Uterus (tissue), 4 donors: ENCODE data around the gene TNPO2. TPM values are rescaled to one million over a fixed set of nuclear protein-coding genes. Genes with fewer than 3 reads are reported as not detected.

Experiments used
- DNase-seq, 2 donors: peaks; one replicate each; pipeline ENCODE4 v3.0.0-alpha.2; 2019 to 2020
- H3K27ac ChIP-seq, 2 donors: fragments of 200-600 bp; sonication (generic); 1 replicate in 1 of 2; 2 replicates in 1 of 2; pipeline ENCODE4 v1.5.1; 2016 to 2018
- H3K27me3 ChIP-seq, 2 donors: fragments of 200-600 bp; sonication (generic); one replicate each; pipeline ENCODE4 v1.5.1; 2018 to 2019; ENCODE audit warnings: control low read depth in 1 of 2
- H3K36me3 ChIP-seq, 2 donors: fragments of 200-600 bp; sonication (generic); one replicate each; pipeline ENCODE4 v1.5.1; 2019; ENCODE audit warnings: control low read depth in 1 of 2
- H3K4me1 ChIP-seq, 2 donors: fragments of 200-600 bp; sonication (generic); one replicate each; pipeline ENCODE4 v1.5.1; 2018 to 2019; ENCODE audit warnings: control low read depth in 1 of 2
- H3K4me3 ChIP-seq, 2 donors: fragments of 200-600 bp; sonication (generic); 1 replicate in 1 of 2; 2 replicates in 1 of 2; pipeline ENCODE4 v1.5.1; 2018 to 2019; ENCODE audit warnings: mild to moderate bottlenecking in 1 of 2
- H3K9me3 ChIP-seq, 2 donors: fragments of 200-600 bp; sonication (generic); one replicate each; pipeline ENCODE4 v1.5.1; 2019; ENCODE audit warnings: control low read depth in 1 of 2
- POLR2A ChIP-seq, 2 donors: fragments of 450-650 bp; IDR thresholded peaks; one replicate each; pipeline ENCODE4 v1.6.1; 2016; ENCODE audit warnings: antibody characterized with exemption in 2 of 2, mild to moderate bottlenecking in 1 of 2, moderate library complexity in 1 of 2
- intact Hi-C: fragments of 100-400 bp; cut with DNase I; formaldehyde crosslinking; loops from one replicate; pipeline ENCODE4 v1.15.1; 2023; ENCODE audit warnings: low total_unique reads
- small RNA-seq: library from RNA; depleted of rRNA; stranded (forward); fragments of <200 nt; gene quantifications from one replicate; pipeline ENCODE3, GENCODE V24; 2016
- total RNA-seq, 4 donors: library from RNA; depleted of rRNA in 3 of 4; stranded (reverse); fragments of >200 nt in 3 of 4; gene quantifications; one replicate each; pipeline versions ENCODE4 v1.1.0 to v1.2.4, GENCODE V29; 2014 to 2023
- TF ChIP-seq, protein P1 (sequence below), 4 experiments: fragments of 200-600 bp in 2 of 4; fragments of 450-650 bp in 2 of 4; sonication (generic) in 2 of 4; IDR thresholded peaks; one replicate each; pipeline ENCODE4 v1.5.1; 2016 to 2019; ENCODE audit warnings: antibody characterized with exemption in 4 of 4, mild to moderate bottlenecking in 2 of 4, moderate library complexity in 1 of 4
- donor health status: DM: yes; HTN: yes; CAD: no.

The TNPO2 gene
- total RNA-seq, 4 donors from 2014 or later = 29.7 to 92.9 (median 71.2) TPM

DNA sequence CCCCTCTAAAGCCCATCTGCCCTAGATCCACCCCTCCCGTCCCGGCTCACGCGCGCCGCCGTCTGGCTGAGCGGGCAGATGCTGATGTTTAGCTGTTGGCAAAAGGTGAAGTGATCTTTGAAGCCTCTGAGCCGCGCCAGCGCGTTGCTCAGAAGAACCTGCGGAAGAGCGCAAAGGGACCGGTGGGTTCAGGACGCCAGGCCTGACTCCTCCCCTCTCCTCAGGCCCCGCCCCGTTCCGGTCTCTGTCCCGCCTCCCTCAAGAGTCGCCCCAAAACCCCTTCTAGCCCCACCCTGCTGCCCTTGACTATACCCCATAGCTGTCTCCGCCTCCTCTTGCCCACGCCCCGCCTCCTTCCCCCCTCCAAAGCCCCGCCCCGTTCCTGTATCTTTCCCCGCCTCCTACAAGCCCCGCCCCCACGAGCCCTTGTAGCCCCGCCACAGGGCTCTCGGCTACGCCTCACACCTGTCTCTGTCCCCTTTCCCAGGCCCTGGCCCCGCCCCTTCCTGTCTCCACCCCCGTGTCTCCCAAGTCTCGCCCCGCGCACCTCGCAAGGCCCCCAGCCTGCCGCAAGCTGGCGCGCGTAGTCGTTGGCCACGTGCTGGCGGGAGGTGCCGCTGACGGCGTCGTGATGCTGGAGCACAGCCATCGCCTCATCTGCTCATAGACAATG lies 66.7 kb downstream of the TNPO2 start:
- TF ChIP-seq POLR2A (IDR thresholded peaks at IDR 0.05) = no peak
- TF ChIP-seq, protein P1, sequence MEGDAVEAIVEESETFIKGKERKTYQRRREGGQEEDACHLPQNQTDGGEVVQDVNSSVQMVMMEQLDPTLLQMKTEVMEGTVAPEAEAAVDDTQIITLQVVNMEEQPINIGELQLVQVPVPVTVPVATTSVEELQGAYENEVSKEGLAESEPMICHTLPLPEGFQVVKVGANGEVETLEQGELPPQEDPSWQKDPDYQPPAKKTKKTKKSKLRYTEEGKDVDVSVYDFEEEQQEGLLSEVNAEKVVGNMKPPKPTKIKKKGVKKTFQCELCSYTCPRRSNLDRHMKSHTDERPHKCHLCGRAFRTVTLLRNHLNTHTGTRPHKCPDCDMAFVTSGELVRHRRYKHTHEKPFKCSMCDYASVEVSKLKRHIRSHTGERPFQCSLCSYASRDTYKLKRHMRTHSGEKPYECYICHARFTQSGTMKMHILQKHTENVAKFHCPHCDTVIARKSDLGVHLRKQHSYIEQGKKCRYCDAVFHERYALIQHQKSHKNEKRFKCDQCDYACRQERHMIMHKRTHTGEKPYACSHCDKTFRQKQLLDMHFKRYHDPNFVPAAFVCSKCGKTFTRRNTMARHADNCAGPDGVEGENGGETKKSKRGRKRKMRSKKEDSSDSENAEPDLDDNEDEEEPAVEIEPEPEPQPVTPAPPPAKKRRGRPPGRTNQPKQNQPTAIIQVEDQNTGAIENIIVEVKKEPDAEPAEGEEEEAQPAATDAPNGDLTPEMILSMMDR (IDR thresholded peaks at IDR 0.05) = no peak
- no peak overlapping the region for H3K4me3 ChIP-seq
- no peak overlapping the region for H3K27ac ChIP-seq
- H3K36me3 ChIP-seq = no peaks in the 10 kb centered on the region
- DNase-seq = no peak
- no peaks in the 10 kb centered on the region for H3K9me3 ChIP-seq
- no peaks in the 10 kb centered on the region for H3K27me3 ChIP-seq
- intact Hi-C loops = no loop called here
- H3K4me1 ChIP-seq = no peaks in the 10 kb centered on the region

DNA sequence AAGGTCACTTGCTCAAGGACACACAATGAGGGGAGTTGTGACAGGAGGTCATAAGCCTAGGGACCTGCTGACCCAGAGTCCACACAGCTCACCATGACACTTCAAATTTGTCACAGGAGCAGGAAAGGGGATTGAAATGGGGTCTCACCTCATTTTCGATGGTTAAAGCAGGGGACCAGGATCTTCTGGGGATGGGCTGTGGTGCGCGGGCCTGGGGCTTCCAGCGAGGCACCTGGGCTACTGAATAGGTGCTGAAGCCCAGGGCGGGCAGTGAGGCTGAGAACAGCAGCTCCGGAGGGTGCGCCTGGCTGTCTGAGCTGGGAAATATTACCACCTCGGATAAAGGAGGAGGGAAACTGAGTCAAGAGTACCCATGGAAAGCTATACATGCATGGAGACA lies 68.2 kb downstream of the TNPO2 start:
- intact Hi-C loops = no loop called here

DNA sequence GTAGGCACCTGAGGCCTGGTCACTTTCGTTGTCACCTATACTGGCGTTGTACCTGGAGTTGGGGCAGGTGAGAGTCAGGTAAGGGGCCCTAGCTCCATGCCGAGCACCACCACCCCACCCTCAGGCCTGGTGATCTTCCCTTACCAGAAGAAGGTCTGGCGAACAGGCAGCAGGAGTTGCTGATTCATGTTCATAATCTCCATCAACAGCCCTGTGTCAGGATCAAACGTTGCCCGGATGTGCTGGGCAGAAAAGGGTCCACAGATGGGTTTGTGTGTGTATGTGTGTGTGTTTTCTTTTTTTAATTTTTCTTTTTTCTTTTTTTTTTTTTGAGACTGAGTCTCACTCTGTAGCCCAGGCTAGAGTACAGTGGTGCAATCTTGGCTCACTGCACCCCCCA lies 71.5 kb downstream of the TNPO2 start:
- Histone ChIP-seq H3K4me1 (peaks cover 0 to 9% of the 10 kb centered on the region in 2 donors), H3K27ac (no peak overlapping the region), H3K9me3 (no peaks in the 10 kb centered on the region), H3K4me3 (no peak overlapping the region), H3K36me3 (no peaks in the 10 kb centered on the region), H3K27me3 (no peaks in the 10 kb centered on the region)
- no peak for DNase-seq
- no peak for TF ChIP-seq POLR2A (IDR thresholded peaks at IDR 0.05)
- TF ChIP-seq, protein P1 (IDR thresholded peaks at IDR 0.05) = no peak
- intact Hi-C loops = no loop called here

More for the DNA sequence above, 68.2 kb downstream of the TNPO2 start:
- no peak for TF ChIP-seq POLR2A (IDR thresholded peaks at IDR 0.05)
- TF ChIP-seq, protein P1 (IDR thresholded peaks at IDR 0.05) = no peak
- H3K27me3 ChIP-seq = no peaks in the 10 kb centered on the region
- no peak for DNase-seq
- H3K4me1 ChIP-seq = no peaks in the 10 kb centered on the region
- H3K4me3 ChIP-seq = no peak overlapping the region
- H3K36me3 ChIP-seq = no peaks in the 10 kb centered on the region
- no peak overlapping the region for H3K27ac ChIP-seq
- no peaks in the 10 kb centered on the region for H3K9me3 ChIP-seq

GRCh38 chr19:12649941-12650340 lies 73.8 kb downstream of the TNPO2 start:
- Histone ChIP-seq H3K36me3 (no peaks in the 10 kb centered on the region), H3K4me3 (no peak overlapping the region), H3K4me1 (peaks cover 0 to 9% of the 10 kb centered on the region in 2 donors), H3K27ac (no peak overlapping the region), H3K27me3 (no peaks in the 10 kb centered on the region), H3K9me3 (no peaks in the 10 kb centered on the region)
- intact Hi-C loops = no loop called here
- DNase-seq = no peak
- no peak for TF ChIP-seq POLR2A (IDR thresholded peaks at IDR 0.05)
- TF ChIP-seq, protein P1 (IDR thresholded peaks at IDR 0.05) = no peak

Small RNA genes within 50 kb of the gene (small RNA-seq; reads per million reads assigned to genes)
- gene SNORD41 = 749 reads per million, percentile 97 among the genes with 10 or more reads in this experiment

Other genes with a start within 250 kb of the TNPO2 start
- 10 to 100 TPM in 1 of 4 donors, 1 to 10 TPM in 3; 5.0 to 20.8 (median 6.9) TPM for gene ZNF709, start 239.1 kb downstream of the TNPO2 start, total RNA-seq
- 10 to 100 TPM in 3 of 4 donors, under 1 TPM in 1; 0.88 to 28.1 (median 21.9) TPM for gene ZNF564, start 172.4 kb downstream of the TNPO2 start, total RNA-seq
- 10 to 100 TPM in 2 of 4 donors, 1 to 10 TPM in 1, under 1 TPM in 1; 0.59 to 15.4 (median 8.1) TPM for gene ZNF490, start 113.1 kb downstream of the TNPO2 start, total RNA-seq
- gene ZNF791, start 113.0 kb downstream of the TNPO2 start, total RNA-seq = 10 to 100 TPM; 22.9 to 67.9 (median 37.1) TPM
- 10 to 100 TPM; 15.9 to 54.1 (median 42.8) TPM for gene MAN2B1, start 57.2 kb downstream of the TNPO2 start, total RNA-seq
- 10 to 100 TPM in 2 of 4 donors, 1 to 10 TPM in 2; 1.5 to 24.7 (median 8.5) TPM for gene WDR83, start 57.1 kb downstream of the TNPO2 start, total RNA-seq
- 100 to 1,000 TPM in 2 of 4 donors, 10 to 100 TPM in 2; 70.9 to 125 (median 97.1) TPM for gene DHPS, start 42.1 kb downstream of the TNPO2 start, total RNA-seq
- gene GNG14, start 35.9 kb downstream of the TNPO2 start, total RNA-seq = not detected
- gene FBXW9, start 27.3 kb downstream of the TNPO2 start, total RNA-seq = 1 to 10 TPM in 2 of 4 donors, not detected in 2; 3.8 to 9.5 TPM
- gene TRIR, start 10.8 kb upstream of the TNPO2 start, total RNA-seq = 100 to 1,000 TPM in 3 of 4 donors, 10 to 100 TPM in 1; 88.8 to 490 (median 244) TPM
- 10 to 100 TPM; 15.4 to 57.4 (median 36.4) TPM for gene GET3, start 13.6 kb upstream of the TNPO2 start, total RNA-seq
- under 1 TPM in 2 of 4 donors, not detected in 2; 0.14 to 0.29 TPM for gene BEST2, start 27.9 kb upstream of the TNPO2 start, total RNA-seq
- 10 to 100 TPM in 2 of 4 donors, 1 to 10 TPM in 1, under 1 TPM in 1; 0.59 to 37.5 (median 14.0) TPM for gene HOOK2, start 51.6 kb upstream of the TNPO2 start, total RNA-seq
- 100 to 1,000 TPM in 1 of 4 donors, 10 to 100 TPM in 3; 47.4 to 417 (median 81.5) TPM for gene JUNB, start 67.6 kb upstream of the TNPO2 start, total RNA-seq
- gene PRDX2, start 77.9 kb upstream of the TNPO2 start, total RNA-seq = 100 to 1,000 TPM; 148 to 178 (median 163) TPM
- 1 to 10 TPM in 1 of 4 donors, not detected in 3; 4.1 TPM for gene THSD8, start 78.1 kb upstream of the TNPO2 start, total RNA-seq
- 10 to 100 TPM in 1 of 4 donors, 1 to 10 TPM in 3; 2.3 to 18.9 (median 3.1) TPM for gene RNASEH2A, start 82.7 kb upstream of the TNPO2 start, total RNA-seq
- not detected for gene RTBDN, start 110.6 kb upstream of the TNPO2 start, total RNA-seq
- 1 to 10 TPM in 1 of 4 donors, not detected in 3; 1.2 TPM for gene MAST1, start 114.6 kb upstream of the TNPO2 start, total RNA-seq
- gene DNASE2, start 157.5 kb upstream of the TNPO2 start, total RNA-seq = 10 to 100 TPM; 19.0 to 65.8 (median 31.0) TPM
- under 1 TPM in 2 of 4 donors, not detected in 2; 0.77 to 0.97 TPM for gene KLF1, start 163.3 kb upstream of the TNPO2 start, total RNA-seq
- gene GCDH, start 167.2 kb upstream of the TNPO2 start, total RNA-seq = 10 to 100 TPM in 3 of 4 donors, 1 to 10 TPM in 1; 6.8 to 47.9 (median 18.2) TPM
- under 1 TPM in 2 of 4 donors, not detected in 2; 0.41 to 0.49 TPM for gene SYCE2, start 195.4 kb upstream of the TNPO2 start, total RNA-seq
- 10 to 100 TPM in 2 of 4 donors, 1 to 10 TPM in 2; 4.6 to 47.8 (median 20.5) TPM for gene FARSA, start 209.8 kb upstream of the TNPO2 start, total RNA-seq
- gene CALR, start 214.7 kb upstream of the TNPO2 start, total RNA-seq = 100 to 1,000 TPM; 166 to 616 (median 392) TPM
- gene RAD23A, start 221.9 kb upstream of the TNPO2 start, total RNA-seq = 100 to 1,000 TPM in 1 of 4 donors, 10 to 100 TPM in 3; 13.3 to 105 (median 64.4) TPM
- gene GADD45GIP1, start 233.3 kb upstream of the TNPO2 start, total RNA-seq = 10 to 100 TPM in 2 of 4 donors, 1 to 10 TPM in 2; 3.3 to 76.8 (median 12.8) TPM
- under 1 TPM in 1 of 4 donors, not detected in 3; 0.14 TPM for gene DAND5, start 245.6 kb upstream of the TNPO2 start, total RNA-seq